GM18858 (cell line): Measurements from ENCODE around the gene ZNRF2.
"Not testable (repeated sequence)": the region's sequence is repeated elsewhere in the genome, so short reads cannot be mapped to it uniquely, and the experiment has no call there.

Source experiments
- ATAC-seq: cut with Tn5 transposase; IDR thresholded peaks from one replicate; pipeline ENCODE4 v1.9.1; 2021; ENCODE audit not compliant: unreplicated experiment

Gene ZNRF2

GRCh38 chr7:30287625-30288024 lies 3.2 kb downstream of the ZNRF2 start:
- ATAC-seq, result not testable (repeated sequence)

GRCh38 chr7:30289634-30290033 lies 5.2 kb downstream of the ZNRF2 start:
- not testable (repeated sequence) for ATAC-seq

DNA sequence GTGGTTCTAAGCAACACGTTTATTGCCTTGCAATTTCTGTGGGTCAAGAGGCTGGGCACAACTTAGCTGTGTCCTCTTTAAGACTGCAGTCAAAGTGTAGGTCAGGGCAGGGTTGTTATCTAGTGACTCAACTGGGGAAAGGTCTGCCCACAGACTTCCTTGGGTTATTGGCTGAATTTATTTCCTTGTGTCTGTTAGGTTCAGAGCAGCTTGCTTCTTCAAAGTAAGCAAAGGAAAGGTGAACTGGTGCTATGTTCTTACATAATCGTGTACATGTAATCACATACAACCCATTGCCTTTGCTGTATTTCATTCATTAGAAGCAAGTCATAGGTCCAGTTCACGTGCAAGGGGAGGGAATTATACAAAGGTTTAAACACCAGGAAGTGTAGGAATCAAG lies 5.9 kb downstream of the ZNRF2 start:
- ATAC-seq, result not testable (repeated sequence)

GRCh38 chr7:30292416-30293038 lies 8.1 kb downstream of the ZNRF2 start:
- ATAC-seq, result not testable (repeated sequence)

- ATAC-seq, result peak; percentile 36
Measured at GRCh38 chr7:30296304-30296703, 11.9 kb downstream of the ZNRF2 start.

GRCh38 chr7:30297499-30297898 lies 13.1 kb downstream of the ZNRF2 start:
- not testable (repeated sequence) for ATAC-seq

GRCh38 chr7:30298409-30298808 lies 14.0 kb downstream of the ZNRF2 start:
- not testable (repeated sequence) for ATAC-seq

DNA sequence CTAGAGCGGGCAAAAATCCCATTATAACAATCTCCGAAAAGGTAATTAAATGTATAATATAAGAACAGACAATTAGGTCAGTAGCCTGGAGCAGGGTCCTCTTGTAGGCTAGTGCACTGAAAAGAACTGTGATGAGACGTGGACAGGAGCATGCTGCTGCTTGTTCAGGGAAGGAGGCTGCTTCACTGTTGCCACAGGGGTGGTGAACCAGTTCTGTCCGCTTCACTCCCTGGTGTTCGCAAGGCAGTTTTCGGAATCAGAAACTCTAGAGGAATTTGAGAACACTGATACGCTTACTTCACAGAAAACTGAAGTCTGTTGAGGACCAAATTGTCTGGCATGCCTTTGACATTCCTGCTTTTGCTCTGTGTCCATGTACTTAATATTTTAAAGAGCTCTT lies 17.4 kb downstream of the ZNRF2 start:
- ATAC-seq, result no peak

- peak; percentile 10 for ATAC-seq
Measured at GRCh38 chr7:30302656-30303311, 18.4 kb downstream of the ZNRF2 start.

GRCh38 chr7:30303312-30304039 lies 19.1 kb downstream of the ZNRF2 start:
- ATAC-seq, result peak; percentile 78

- no peak for ATAC-seq
Measured at GRCh38 chr7:30304177-30304884, 19.9 kb downstream of the ZNRF2 start.

DNA sequence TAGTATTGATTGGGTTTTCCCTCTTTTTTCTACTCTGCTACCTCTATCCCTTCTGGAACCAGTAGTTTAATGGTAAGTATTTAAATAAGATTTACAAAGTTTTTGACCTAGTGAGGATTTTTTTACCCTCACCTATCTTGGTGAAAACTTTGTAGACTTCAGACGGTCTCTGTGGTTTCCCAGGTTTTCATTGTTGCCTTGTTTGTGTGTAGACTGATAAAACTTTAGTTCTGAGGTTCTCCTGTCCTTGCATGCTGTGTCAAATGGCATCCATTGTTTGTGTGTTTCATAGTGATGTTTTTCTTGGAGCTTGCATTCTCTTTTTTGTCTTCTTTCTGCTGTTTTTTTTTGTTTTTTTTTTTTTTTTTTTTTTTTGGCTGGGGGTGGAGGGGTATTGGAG lies 22.6 kb downstream of the ZNRF2 start:
- no peak for ATAC-seq

DNA sequence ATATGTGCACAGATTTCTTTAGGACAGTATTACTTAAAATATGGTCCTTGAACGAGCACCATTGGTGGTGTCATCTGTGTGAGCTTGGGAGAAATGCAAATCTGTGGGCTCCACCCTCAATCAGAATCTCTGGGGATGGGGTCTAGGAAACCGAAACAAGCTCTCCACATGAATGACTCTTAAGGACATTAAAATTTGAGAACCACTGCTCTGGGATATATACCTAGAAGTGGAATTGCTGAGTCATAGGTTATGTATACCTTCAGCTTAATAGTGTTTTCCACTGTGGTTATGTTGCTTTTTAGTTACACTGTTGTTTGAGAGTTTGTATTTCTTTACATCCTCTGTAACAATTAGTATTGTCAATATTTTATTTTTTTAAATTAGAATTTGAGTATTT lies 24.0 kb downstream of the ZNRF2 start:
- ATAC-seq, result no peak

GRCh38 chr7:30309302-30309701 lies 24.9 kb downstream of the ZNRF2 start:
- no peak for ATAC-seq

- ATAC-seq, result no peak
Measured at GRCh38 chr7:30309842-30310435, 25.5 kb downstream of the ZNRF2 start.

DNA sequence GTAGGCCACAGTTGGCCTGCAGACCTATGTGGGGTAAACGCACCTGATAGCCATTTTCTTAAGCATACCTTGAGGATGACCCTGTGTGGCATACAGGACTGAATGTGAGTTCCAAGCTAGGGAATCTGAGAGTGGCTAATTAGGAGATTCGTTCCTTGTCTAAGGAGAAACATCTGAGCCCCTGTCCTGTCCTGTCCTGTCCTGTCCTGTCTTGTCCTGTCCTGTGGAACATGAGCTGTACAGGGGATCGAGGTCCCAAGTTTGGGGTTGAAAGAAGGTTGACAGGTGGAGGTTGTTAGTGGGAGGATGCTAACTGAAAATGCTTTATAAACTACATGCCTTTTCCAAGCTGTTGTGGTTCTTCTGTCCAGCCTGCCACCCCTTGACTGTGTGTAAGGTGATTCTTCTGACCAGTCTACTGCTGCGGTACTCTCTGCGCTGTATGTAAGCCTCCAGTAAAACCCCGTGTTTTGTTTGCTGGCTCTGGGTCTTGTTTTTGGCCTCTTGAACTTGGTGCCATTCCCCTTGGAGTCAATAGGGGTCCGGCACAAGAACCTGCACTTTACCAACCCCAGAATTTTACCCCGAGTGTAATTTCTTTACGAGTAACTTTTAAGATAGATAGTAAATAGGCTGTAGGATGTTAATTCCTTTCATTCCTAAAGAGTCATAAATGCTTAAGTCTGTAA lies 26.4 kb downstream of the ZNRF2 start:
- ATAC-seq, result no peak

GRCh38 chr7:30312178-30312577 lies 27.8 kb downstream of the ZNRF2 start:
- no peak for ATAC-seq

DNA sequence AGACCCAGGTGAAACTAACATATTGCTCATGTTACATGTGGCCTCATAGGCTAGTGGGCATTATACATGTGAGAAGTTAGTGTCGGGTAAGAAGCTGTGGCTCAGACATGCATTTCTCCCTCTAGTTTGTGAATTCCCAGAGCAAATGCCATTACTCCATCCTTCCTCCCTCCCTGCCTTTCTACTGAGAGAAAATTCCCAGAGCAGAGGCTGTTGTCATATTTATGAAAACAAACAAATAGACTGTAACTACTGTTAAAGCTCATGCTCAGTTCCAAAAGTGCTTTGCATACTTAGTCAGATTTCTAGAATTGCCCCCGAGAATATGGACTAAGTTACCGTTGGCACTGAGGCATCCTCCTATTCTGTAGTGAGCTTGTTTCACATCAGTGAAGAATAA lies 29.0 kb downstream of the ZNRF2 start:
- ATAC-seq, result no peak

DNA sequence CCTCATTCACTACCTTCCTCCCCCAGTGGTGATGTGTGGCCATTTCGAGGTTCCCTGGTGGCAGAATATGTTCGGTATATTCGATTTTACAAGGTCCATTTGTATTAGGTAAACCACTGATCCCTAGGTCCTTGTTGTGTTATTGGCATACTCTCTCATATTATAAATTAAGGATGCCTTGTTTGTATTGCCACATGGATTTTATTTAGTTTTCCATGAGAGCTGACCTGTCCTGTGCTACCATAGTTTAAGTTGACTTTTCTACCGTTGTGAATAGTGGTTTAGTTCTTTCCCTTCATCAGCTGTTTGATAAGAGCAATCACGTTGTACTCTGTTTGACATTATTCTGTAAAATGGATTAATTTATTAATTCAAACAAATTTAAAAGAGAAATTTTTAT lies 29.4 kb downstream of the ZNRF2 start:
- ATAC-seq, result no peak

DNA sequence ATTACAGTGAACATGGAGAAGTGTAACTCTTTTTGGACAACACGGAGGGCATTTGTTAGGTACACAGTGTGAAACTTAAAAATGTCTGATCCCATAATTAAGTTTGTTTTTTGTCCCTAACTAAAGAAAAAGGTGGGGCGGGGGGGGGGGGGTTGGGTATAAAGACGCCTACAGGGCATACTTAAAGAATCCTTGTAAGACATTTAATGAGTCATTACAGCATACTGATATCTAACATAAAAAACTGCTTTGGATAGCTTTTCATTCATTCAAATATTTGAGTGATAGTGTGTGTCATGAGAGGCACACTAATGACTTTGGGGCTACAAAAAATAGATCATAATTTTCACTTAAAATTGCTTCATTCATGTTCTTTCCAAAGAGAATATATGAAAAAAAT lies 31.2 kb downstream of the ZNRF2 start:
- no peak for ATAC-seq

DNA sequence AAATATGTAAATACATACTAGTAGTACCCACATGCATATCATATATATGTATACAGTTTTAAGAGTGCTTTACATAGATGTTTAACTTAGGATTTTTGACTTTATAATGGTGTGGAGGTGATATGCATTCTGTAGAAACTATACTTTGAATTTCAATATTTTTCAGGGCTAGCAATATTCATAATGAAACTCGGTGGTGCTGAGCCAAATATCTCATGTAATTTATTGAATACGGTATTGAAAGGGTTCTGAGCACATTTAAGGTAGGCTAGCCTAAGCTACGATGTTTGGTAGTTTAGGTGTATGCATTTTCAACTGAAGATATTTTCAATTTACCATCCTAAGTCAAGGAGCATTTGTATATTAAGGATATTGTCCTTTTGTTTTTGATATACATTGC lies 36.0 kb downstream of the ZNRF2 start:
- ATAC-seq, result no peak
